CD4-positive, alpha-beta T cell (primary cell): ENCODE measurements around the gene PLCB3. TPM values are rescaled to one million over a fixed set of nuclear protein-coding genes. Genes with fewer than 3 reads are reported as not detected.

Experiments used
- ATAC-seq: fragments of 200-7000 bp; cut with Tn5 transposase; one replicate; pipeline ENCODE4 v1.10.0; 2022; ENCODE audit warnings: mild to moderate bottlenecking; ENCODE audit not compliant: poor library complexity
- CTCF ChIA-PET: fragments of 350-600 bp; sonication (Branson Sonifier 250); formaldehyde crosslinking; loops from one replicate; lab custom pipeline; 2021; ENCODE audit warnings: antibody characterized with exemption, inconsistent platforms; lab: Charles Lee
- POLR2A ChIA-PET: fragments of 350-600 bp; sonication (Branson Sonifier 250); formaldehyde crosslinking; loops from one replicate; lab custom pipeline; 2021; ENCODE audit warnings: antibody characterized with exemption, inconsistent platforms; lab: Charles Lee
- DNase-seq, 14 experiments: peaks; one replicate each; pipeline ENCODE4 v3.0.0-alpha.2; 2013 to 2020; ENCODE audit warnings: mixed read lengths in 2 of 14
- H3K27ac ChIP-seq, 2 donors: one replicate each; pipeline versions ENCODE4 v1.5.1 to v1.7.0; 2013; ENCODE audit warnings: low read length in 2 of 2, low read depth in 1 of 2, mild to moderate bottlenecking in 1 of 2
- H3K27me3 ChIP-seq, 2 experiments: 1 replicate in 1 of 2; 2 replicates in 1 of 2; pipeline versions ENCODE4 v1.6.1 to v1.7.0; 2013; ENCODE audit warnings: low read length in 2 of 2, control low read depth in 1 of 2, mild to moderate bottlenecking in 1 of 2, moderate library complexity in 1 of 2; ENCODE audit not compliant: insufficient read depth in 2 of 2, control insufficient read depth in 1 of 2
- H3K36me3 ChIP-seq: one replicate; pipeline ENCODE4 v1.6.1; 2013; ENCODE audit warnings: low read length, control low read depth; ENCODE audit not compliant: insufficient read depth
- H3K4me1 ChIP-seq: one replicate; pipeline ENCODE4 v1.6.1; 2013; ENCODE audit warnings: low read length, control low read depth; ENCODE audit not compliant: insufficient read depth
- H3K4me3 ChIP-seq: one replicate; pipeline ENCODE4 v1.5.1; 2013; ENCODE audit warnings: mild to moderate bottlenecking, low read length, moderate library complexity
- H3K9me3 ChIP-seq, 2 experiments: 1 replicate in 1 of 2; 2 replicates in 1 of 2; pipeline versions ENCODE4 v1.6.1 to v1.7.0; 2013; ENCODE audit warnings: low read length in 2 of 2, mild to moderate bottlenecking in 2 of 2, control low read depth in 1 of 2, moderate library complexity in 1 of 2; ENCODE audit not compliant: control insufficient read depth in 1 of 2, insufficient read depth in 1 of 2
- H3K27ac Mint-ChIP-seq: one replicate; pipeline ENCODE4 v1.8.0; 2020; ENCODE audit warnings: mixed read lengths
- H3K27me3 Mint-ChIP-seq: one replicate; pipeline ENCODE4 v1.8.0; 2021; ENCODE audit warnings: mixed read lengths
- H3K36me3 Mint-ChIP-seq: one replicate; pipeline ENCODE4 v1.8.0; 2021; ENCODE audit warnings: low read depth, mixed read lengths
- H3K4me1 Mint-ChIP-seq: one replicate; pipeline ENCODE4 v1.8.0; 2021; ENCODE audit warnings: low read depth, mixed read lengths
- H3K4me3 Mint-ChIP-seq: one replicate; pipeline ENCODE4 v1.8.0; 2020; ENCODE audit warnings: mild to moderate bottlenecking, mixed read lengths
- H3K9me3 Mint-ChIP-seq: one replicate; pipeline ENCODE4 v1.8.0; 2020; ENCODE audit warnings: mixed read lengths
- CTCF ChIP-seq: fragments of 200-600 bp; IDR thresholded peaks from one replicate; pipeline ENCODE4 v1.8.0; 2022; ENCODE audit warnings: antibody characterized with exemption, mild to moderate bottlenecking
- intact Hi-C, 2 experiments: fragments of 100-400 bp; cut with DNase I in 1 of 2; cut with micrococcal nuclease in 1 of 2; formaldehyde crosslinking; loops; one replicate each; pipeline versions ENCODE4 v1.15.1 to v1.9.0; 2023 to 2025; cut with DNase I, micrococcal nuclease
- total RNA-seq, 174 experiments: library from RNA in 2 of 174; stranded (reverse) in 2 of 174; gene quantifications; one replicate each; pipeline ENCODE4 v1.2.3 and lab custom pipeline; 2021 to 2026

PLCB3 gene
- total RNA-seq, 2 experiments from 2014 or later, result 2.5 to 2.7 TPM

- no peaks in the 10 kb centered on the region for H3K27me3 Mint-ChIP-seq
- H3K27ac Mint-ChIP-seq, result peak overlapping the region; percentile 78
- H3K36me3 ChIP-seq, result peaks cover 58% of the 10 kb centered on the region
- H3K27me3 ChIP-seq, result no peaks in the 10 kb centered on the region
- TF ChIP-seq CTCF, result peak; percentile 69
- intact Hi-C loops, result loop anchor here (1.0 to 5.0 kb wide), 6 partner anchors 18 to 448 kb away; partner anchors contain the start of genes STIP1 (in 2 of the 2) and PLCB3 (in 1 of the 2)
- H3K9me3 Mint-ChIP-seq, result no peaks in the 10 kb centered on the region
- H3K9me3 ChIP-seq, result no peaks in the 10 kb centered on the region
- ATAC-seq, result peak; percentile 63
- peaks cover 84% of the 10 kb centered on the region for H3K36me3 Mint-ChIP-seq
- no peak overlapping the region for H3K27ac ChIP-seq
- H3K4me3 Mint-ChIP-seq, result peak overlapping the region; percentile 93
- DNase-seq, result peak; percentile 77 to 95 (median 84)
- ChIA-PET CTCF (interaction anchor here (0.6 to 5.4 kb wide), 31 partner anchors 9 to 204 kb away, joined by 3 to 123 read pairs (median 5); partner anchors contain the start of genes BAD, CATSPERZ, ESRRA and FKBP2), POLR2A (interaction anchor here (0.7 to 7.1 kb wide), 17 partner anchors 10 to 113 kb away, joined by 3 to 116 read pairs (median 12); partner anchors contain the start of genes BAD, CATSPERZ, DNAJC4 and ESRRA)
- H3K4me3 ChIP-seq, result no peak overlapping the region
- H3K4me1 ChIP-seq, result peaks cover 50% of the 10 kb centered on the region
- H3K4me1 Mint-ChIP-seq, result peaks cover 49% of the 10 kb centered on the region
Observed at GRCh38 chr11:64204464-64204989, 46.8 kb upstream of the PLCB3 start.

DNA sequence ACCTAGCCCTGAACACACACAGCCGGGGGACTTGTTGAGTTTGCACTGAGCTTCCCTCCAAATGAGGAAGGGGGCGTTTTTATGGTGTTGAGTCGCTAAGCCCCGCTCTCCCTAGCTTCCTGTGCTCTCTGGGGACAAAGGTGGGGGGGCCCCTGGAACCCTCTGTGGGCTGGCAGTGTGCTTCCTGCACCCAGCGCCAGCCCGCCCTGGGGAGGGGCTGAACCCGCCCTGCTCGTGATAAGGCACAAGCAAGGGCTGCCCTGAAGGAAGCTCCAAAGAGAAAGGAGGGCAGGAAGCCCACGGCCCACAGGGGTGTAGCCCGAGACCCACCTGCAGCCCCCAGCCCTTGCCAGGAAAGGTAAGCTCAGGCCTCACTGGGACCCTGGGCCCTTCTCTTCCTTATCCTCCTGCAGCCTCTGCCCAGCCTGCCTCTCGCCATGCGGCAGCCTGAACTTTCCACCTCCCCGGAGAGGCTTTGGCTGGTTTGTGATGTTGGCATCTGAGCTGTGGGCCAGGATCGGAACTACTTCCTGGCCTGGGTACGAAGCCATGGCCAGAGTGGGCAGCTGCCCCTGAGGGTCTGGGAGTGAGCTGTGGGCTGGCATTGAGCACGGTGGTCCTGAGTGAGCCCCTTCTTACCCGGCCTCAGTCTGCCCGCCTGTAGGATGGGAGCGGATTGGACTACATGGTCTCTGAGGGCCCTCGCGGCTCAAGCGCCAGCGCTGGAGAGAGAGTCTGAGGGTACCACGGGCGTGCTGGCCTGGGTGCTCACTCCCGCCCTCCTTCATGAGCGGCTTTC lies 44.7 kb upstream of the PLCB3 start, which contains the start of gene FERMT3:
Gene FERMT3 (plus strand): TSS at position 265 of the 799 bp plus-strand sequence. CDS start 644 bp downstream, outside the sequence.
- TF ChIP-seq CTCF, result no peak
- Mint-ChIP-seq H3K4me1 (peaks cover 49% of the 10 kb centered on the region), H3K27me3 (no peaks in the 10 kb centered on the region), H3K4me3 (peak within 1 kb of the TSS; percentile 98), H3K36me3 (peaks cover 74% of the 10 kb centered on the region), H3K9me3 (no peaks in the 10 kb centered on the region), H3K27ac (peak within 1 kb of the TSS; percentile 93)
- Histone ChIP-seq H3K9me3 (no peaks in the 10 kb centered on the region), H3K27ac (peak within 1 kb of the TSS; percentile 86 to 90), H3K4me1 (peaks cover 61% of the 10 kb centered on the region), H3K36me3 (peaks cover 54% of the 10 kb centered on the region), H3K4me3 (peak within 1 kb of the TSS; percentile 100), H3K27me3 (no peaks in the 10 kb centered on the region)
- ATAC-seq (peak; percentile 72), DNase-seq (peak; percentile 31 to 94 (median 72))
- ChIA-PET POLR2A (interaction anchor here (0.6 to 7.1 kb wide), 29 partner anchors 10 to 1479 kb away, joined by 3 to 116 read pairs (median 5); partner anchors contain the start of genes BAD, CATSPERZ, COX8A and DNAJC4), CTCF (interaction anchor here (0.8 to 5.4 kb wide), 12 partner anchors 11 to 110 kb away, joined by 3 to 123 read pairs (median 4); partner anchors contain the start of genes CATSPERZ, DNAJC4, ESRRA and NUDT22)
- intact Hi-C loops, result loop anchor here (1.0 to 5.0 kb wide), 4 partner anchors 18 to 64 kb away; partner anchors contain the start of genes FKBP2 (in 2 of the 2), NUDT22 (in 1 of the 2) and TRPT1 (in 1 of the 2)
